CD8-positive, alpha-beta memory T cell (primary cell): ENCODE results near the gene TTC17. TPM values are rescaled to one million over a fixed set of nuclear protein-coding genes. Genes with fewer than 3 reads are reported as not detected.

Experiments used
- CTCF ChIA-PET: fragments of 350-600 bp; sonication (Branson Sonifier 250); formaldehyde crosslinking; loops from one replicate; lab custom pipeline; 2021; ENCODE audit warnings: antibody characterized with exemption; lab: Charles Lee
- POLR2A ChIA-PET: fragments of 350-600 bp; sonication (Branson Sonifier 250); formaldehyde crosslinking; loops from one replicate; lab custom pipeline; 2021; ENCODE audit warnings: antibody characterized with exemption; lab: Charles Lee
- DNase-seq, 5 donors: peaks; one replicate each; pipeline versions ENCODE4 v3.0.0 to v3.0.0-alpha.2; 2020 to 2022; ENCODE audit warnings: mixed read lengths in 1 of 5
- H3K27ac ChIP-seq: one replicate; pipeline ENCODE4 v1.7.0; 2013; ENCODE audit warnings: low read depth, mild to moderate bottlenecking, low read length, moderate library complexity
- H3K27me3 ChIP-seq: 2 replicates; pipeline ENCODE4 v1.7.0; 2013; ENCODE audit warnings: low read length, mild to moderate bottlenecking; ENCODE audit not compliant: insufficient read depth, poor library complexity, severe bottlenecking
- H3K36me3 ChIP-seq: 2 replicates; pipeline ENCODE4 v1.7.0; 2013; ENCODE audit warnings: mild to moderate bottlenecking, low read length, moderate library complexity; ENCODE audit not compliant: insufficient read depth
- H3K4me1 ChIP-seq: 2 replicates; pipeline ENCODE4 v1.7.0; 2013; ENCODE audit warnings: mild to moderate bottlenecking, low read length, moderate library complexity; ENCODE audit not compliant: insufficient read depth
- H3K4me3 ChIP-seq: 2 replicates; pipeline ENCODE4 v1.7.0; 2013; ENCODE audit warnings: mild to moderate bottlenecking, low read length
- H3K9me3 ChIP-seq: 2 replicates; pipeline ENCODE4 v1.7.0; 2013; ENCODE audit warnings: mild to moderate bottlenecking, low read length
- H3K27ac Mint-ChIP-seq, 8 donors: one replicate each; pipeline ENCODE4 v1.8.0; 2020 to 2021; ENCODE audit warnings: mixed read lengths in 8 of 8, mild to moderate bottlenecking in 6 of 8, inconsistent platforms in 3 of 8, moderate library complexity in 3 of 8
- H3K27me3 Mint-ChIP-seq, 2 donors: one replicate each; pipeline ENCODE4 v1.8.0; 2020 to 2021; ENCODE audit warnings: mixed read lengths in 2 of 2, mild to moderate bottlenecking in 1 of 2, moderate library complexity in 1 of 2
- H3K36me3 Mint-ChIP-seq, 3 donors: one replicate each; pipeline ENCODE4 v1.8.0; 2020 to 2021; ENCODE audit warnings: mixed read lengths in 3 of 3, inconsistent platforms in 1 of 3, mild to moderate bottlenecking in 1 of 3
- H3K4me1 Mint-ChIP-seq, 3 donors: one replicate each; pipeline ENCODE4 v1.8.0; 2020 to 2021; ENCODE audit warnings: mixed read lengths in 3 of 3, inconsistent platforms in 1 of 3, mild to moderate bottlenecking in 1 of 3
- H3K4me3 Mint-ChIP-seq, 7 donors: one replicate each; pipeline ENCODE4 v1.8.0; 2020 to 2021; ENCODE audit warnings: mixed read lengths in 7 of 7, mild to moderate bottlenecking in 6 of 7, moderate library complexity in 4 of 7, inconsistent platforms in 2 of 7
- H3K9me3 Mint-ChIP-seq, 5 donors: one replicate each; pipeline ENCODE4 v1.8.0; 2020 to 2022; ENCODE audit warnings: mixed read lengths in 5 of 5, mild to moderate bottlenecking in 3 of 5, moderate library complexity in 2 of 5, inconsistent platforms in 1 of 5
- polyA plus RNA-seq: library from polyadenylated mRNA; unstranded; fragments of 300-500 nt; fragmentation: Illumina TruSeq; gene quantifications from one replicate; pipeline ENCODE4 v1.2.3, GENCODE V29; 2021
- total RNA-seq, 2 experiments: library from RNA; stranded (reverse); gene quantifications; one replicate each; pipeline ENCODE4 v1.2.3, GENCODE V29; 2021

Gene TTC17
- total and polyA plus RNA-seq, 3 experiments from 2014 or later = 33.2 to 61.8 (median 39.4) TPM

DNA sequence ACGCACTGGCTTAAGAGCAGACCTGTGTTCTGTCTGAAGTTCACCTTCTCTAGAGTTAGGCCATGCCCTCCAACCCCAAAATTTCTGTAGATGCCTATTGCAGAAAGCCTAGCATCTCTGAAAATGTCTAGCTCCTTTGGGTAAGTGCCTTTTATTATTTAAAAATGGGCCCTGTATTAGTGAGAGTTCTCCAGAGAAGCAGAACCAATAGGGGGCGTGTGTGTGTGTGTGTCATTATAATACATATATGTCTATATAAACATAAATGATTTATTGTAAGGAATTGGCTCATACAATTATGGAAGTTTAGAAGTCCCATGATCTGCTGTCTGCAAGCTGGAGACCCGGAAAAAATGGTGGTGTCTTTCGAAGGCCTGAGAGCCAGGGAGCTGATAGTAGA is 144.7 kb downstream of the TTC17 start:
- POLR2A ChIA-PET = no interaction called here
- peaks cover 0 to 2% (median 0%) of the 10 kb centered on the region in 5 donors for H3K9me3 Mint-ChIP-seq
- Histone ChIP-seq H3K9me3 (no peaks in the 10 kb centered on the region), H3K27ac (no peak overlapping the region), H3K27me3 (no peaks in the 10 kb centered on the region), H3K4me1 (no peaks in the 10 kb centered on the region), H3K36me3 (no peaks in the 10 kb centered on the region), H3K4me3 (no peak overlapping the region)
- H3K27me3 Mint-ChIP-seq = peaks cover 12 to 34% of the 10 kb centered on the region in 2 donors
- no peak overlapping the region for H3K27ac Mint-ChIP-seq
- H3K4me1 Mint-ChIP-seq = no peaks in the 10 kb centered on the region
- CTCF ChIA-PET = no interaction called here
- H3K4me3 Mint-ChIP-seq = no peak overlapping the region
- no peaks in the 10 kb centered on the region for H3K36me3 Mint-ChIP-seq
- DNase-seq = no peak

DNA sequence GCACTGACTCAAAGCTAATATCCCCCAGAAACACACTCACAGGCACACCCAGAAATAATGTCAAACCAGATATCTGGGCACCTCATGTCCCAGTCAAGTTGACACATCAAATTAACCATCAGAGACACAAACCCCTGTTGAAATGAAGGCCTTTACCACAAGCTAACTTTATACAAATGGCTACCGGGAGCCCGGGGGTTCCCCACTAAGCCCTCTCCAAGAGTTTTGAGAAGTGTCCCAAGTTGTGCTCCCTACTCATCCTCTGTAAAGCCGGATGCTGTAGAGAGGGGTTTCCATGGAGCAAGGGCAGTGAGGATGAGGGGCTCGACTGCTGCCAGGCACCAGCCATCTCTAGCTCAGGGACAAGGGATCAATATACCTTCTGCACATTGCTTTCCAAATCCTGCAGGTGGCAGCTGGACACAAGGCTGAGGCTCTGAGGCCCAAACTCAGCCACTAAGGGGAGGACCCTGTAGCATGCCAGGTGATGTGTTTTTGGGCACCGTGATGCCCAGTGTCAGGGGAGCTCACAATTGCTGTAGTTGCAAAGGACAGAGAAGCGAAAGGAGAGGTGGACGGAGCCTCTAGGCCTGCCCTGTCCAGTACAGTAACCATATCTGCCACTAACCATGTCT is 145.7 kb downstream of the TTC17 start:
- H3K4me3 Mint-ChIP-seq = no peak overlapping the region
- no peak overlapping the region for H3K27ac ChIP-seq
- H3K9me3 ChIP-seq = no peaks in the 10 kb centered on the region
- no peak overlapping the region for H3K4me3 ChIP-seq
- no peaks in the 10 kb centered on the region for H3K4me1 Mint-ChIP-seq
- DNase-seq = no peak
- H3K27me3 ChIP-seq = no peaks in the 10 kb centered on the region
- no peaks in the 10 kb centered on the region for H3K36me3 Mint-ChIP-seq
- H3K27me3 Mint-ChIP-seq = peaks cover 12 to 34% of the 10 kb centered on the region in 2 donors
- CTCF ChIA-PET = no interaction called here
- no peaks in the 10 kb centered on the region for H3K4me1 ChIP-seq
- POLR2A ChIA-PET = no interaction called here
- peaks cover 0 to 2% (median 0%) of the 10 kb centered on the region in 5 donors for H3K9me3 Mint-ChIP-seq
- no peak overlapping the region for H3K27ac Mint-ChIP-seq
- no peaks in the 10 kb centered on the region for H3K36me3 ChIP-seq

DNA sequence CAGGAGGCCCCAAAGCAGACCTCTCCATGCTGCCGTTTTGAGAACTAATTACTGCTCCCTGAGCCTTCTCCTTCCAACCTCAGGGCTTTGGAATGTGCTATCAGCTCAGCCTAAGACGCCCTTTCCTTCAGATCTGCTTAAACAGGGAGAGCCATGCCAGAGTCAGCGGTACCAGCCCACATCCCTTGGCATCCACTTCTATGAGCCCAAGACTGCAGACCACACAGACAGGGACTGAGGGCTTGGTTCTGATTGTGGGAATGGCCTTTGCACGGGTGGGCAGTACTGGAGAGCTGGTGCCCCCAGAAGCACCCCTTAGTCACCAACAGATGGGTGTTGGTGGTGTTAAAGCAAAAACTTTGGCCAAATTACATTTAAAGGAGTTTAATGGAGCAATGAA is 146.5 kb downstream of the TTC17 start:
- no peaks in the 10 kb centered on the region for H3K36me3 ChIP-seq
- H3K27me3 ChIP-seq = no peaks in the 10 kb centered on the region
- H3K27ac Mint-ChIP-seq = no peak overlapping the region
- no peak overlapping the region for H3K4me3 Mint-ChIP-seq
- peaks cover 14 to 34% of the 10 kb centered on the region in 2 donors for H3K27me3 Mint-ChIP-seq
- no peaks in the 10 kb centered on the region for H3K36me3 Mint-ChIP-seq
- H3K4me1 Mint-ChIP-seq = no peaks in the 10 kb centered on the region
- ChIA-PET CTCF (no interaction called here), POLR2A (no interaction called here)
- H3K4me3 ChIP-seq = no peak overlapping the region
- H3K4me1 ChIP-seq = no peaks in the 10 kb centered on the region
- peaks cover 0 to 2% (median 0%) of the 10 kb centered on the region in 5 donors for H3K9me3 Mint-ChIP-seq
- no peak overlapping the region for H3K27ac ChIP-seq
- H3K9me3 ChIP-seq = no peaks in the 10 kb centered on the region
- no peak for DNase-seq

DNA sequence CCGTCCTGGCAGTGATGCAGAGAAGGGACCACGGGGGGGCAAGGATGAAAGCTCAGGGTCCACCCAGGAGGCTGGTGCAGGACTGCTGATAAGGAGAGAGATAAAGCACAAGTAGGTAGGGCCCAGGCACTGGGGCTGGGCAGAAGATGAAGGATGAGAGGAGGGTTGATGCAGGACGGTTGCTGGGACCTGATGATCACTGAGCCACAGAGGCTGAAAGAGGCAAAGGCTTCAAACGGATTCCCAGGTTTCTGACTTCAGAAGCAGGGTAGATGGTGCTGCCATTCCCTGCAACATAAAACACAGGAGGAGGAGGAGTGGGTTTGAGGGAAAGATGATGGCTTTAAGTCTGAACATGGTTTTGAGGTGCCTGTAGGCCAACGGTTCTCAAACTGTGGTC is 148.5 kb downstream of the TTC17 start:
- H3K9me3 Mint-ChIP-seq = peaks cover 0 to 2% (median 0%) of the 10 kb centered on the region in 5 donors
- Histone ChIP-seq H3K4me3 (no peak overlapping the region), H3K27me3 (no peaks in the 10 kb centered on the region), H3K4me1 (no peaks in the 10 kb centered on the region), H3K9me3 (no peaks in the 10 kb centered on the region), H3K27ac (no peak overlapping the region), H3K36me3 (no peaks in the 10 kb centered on the region)
- no peaks in the 10 kb centered on the region for H3K4me1 Mint-ChIP-seq
- peak overlapping the region in 1 of 8 donors; percentile 43 for H3K27ac Mint-ChIP-seq
- CTCF ChIA-PET = no interaction called here
- POLR2A ChIA-PET = no interaction called here
- H3K36me3 Mint-ChIP-seq = no peaks in the 10 kb centered on the region
- no peak overlapping the region for H3K4me3 Mint-ChIP-seq
- DNase-seq = no peak
- peaks cover 7 to 22% of the 10 kb centered on the region in 2 donors for H3K27me3 Mint-ChIP-seq

DNA sequence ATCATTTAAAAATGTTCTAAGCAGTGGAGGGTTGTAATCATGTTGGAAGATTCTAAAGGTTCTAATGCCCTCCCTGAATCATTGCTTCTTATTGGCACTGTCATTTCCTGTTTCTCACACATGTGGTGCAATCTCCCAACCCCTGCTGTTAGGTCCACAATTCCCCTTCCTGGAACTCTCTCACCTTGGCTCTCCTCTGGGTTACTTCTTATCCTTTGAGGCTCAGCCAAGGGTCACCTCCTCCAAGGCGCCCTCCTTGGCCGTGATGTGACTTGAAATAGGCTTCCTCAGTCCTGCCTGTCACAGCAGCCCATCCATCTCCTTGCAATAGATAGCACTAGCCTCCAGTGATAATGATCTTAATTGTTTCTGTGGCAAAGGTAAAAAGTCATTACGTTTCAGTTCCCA is 149.8 kb downstream of the TTC17 start:
- ChIA-PET POLR2A (no interaction called here), CTCF (no interaction called here)
- peaks cover 0 to 2% (median 0%) of the 10 kb centered on the region in 5 donors for H3K9me3 Mint-ChIP-seq
- no peak overlapping the region for H3K27ac ChIP-seq
- peak overlapping the region in 1 of 8 donors; percentile 2 for H3K27ac Mint-ChIP-seq
- H3K9me3 ChIP-seq = no peaks in the 10 kb centered on the region
- no peaks in the 10 kb centered on the region for H3K36me3 Mint-ChIP-seq
- H3K4me3 Mint-ChIP-seq = no peak overlapping the region
- H3K27me3 Mint-ChIP-seq = peaks cover 5 to 14% of the 10 kb centered on the region in 2 donors
- H3K27me3 ChIP-seq = no peaks in the 10 kb centered on the region
- DNase-seq = no peak
- H3K4me1 Mint-ChIP-seq = no peaks in the 10 kb centered on the region
- H3K4me1 ChIP-seq = no peaks in the 10 kb centered on the region
- H3K36me3 ChIP-seq = no peaks in the 10 kb centered on the region
- no peak overlapping the region for H3K4me3 ChIP-seq

DNA sequence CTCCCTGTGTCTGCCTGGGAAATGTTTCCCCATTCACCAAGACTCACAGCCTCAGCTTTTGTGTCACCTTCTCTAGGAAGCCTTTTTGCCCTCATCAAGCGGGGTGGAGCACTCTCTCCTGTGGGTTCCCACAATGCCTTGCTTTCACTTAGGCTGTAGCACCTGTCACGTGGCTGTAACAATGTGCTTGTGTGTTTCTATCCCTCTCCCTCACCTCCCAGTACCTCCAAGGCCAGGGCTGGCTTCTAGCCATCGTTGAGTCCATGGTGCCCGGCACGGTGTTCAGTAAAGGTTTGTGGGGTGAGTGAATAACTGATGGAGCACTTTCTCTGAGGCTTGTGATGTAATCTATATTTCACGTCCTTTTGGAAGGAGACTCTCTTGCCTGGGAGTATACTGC is 153.2 kb downstream of the TTC17 start:
- H3K36me3 Mint-ChIP-seq = no peaks in the 10 kb centered on the region
- Histone ChIP-seq H3K4me1 (no peaks in the 10 kb centered on the region), H3K4me3 (no peak overlapping the region), H3K27ac (no peak overlapping the region), H3K27me3 (no peaks in the 10 kb centered on the region), H3K36me3 (no peaks in the 10 kb centered on the region), H3K9me3 (no peaks in the 10 kb centered on the region)
- POLR2A ChIA-PET = no interaction called here
- CTCF ChIA-PET = interaction anchor here (1.3 kb wide), 1 partner anchor 9 kb away, joined by 3 read pairs; no protein-coding TSS in a partner anchor
- H3K4me3 Mint-ChIP-seq = no peak overlapping the region
- peaks cover 7 to 11% of the 10 kb centered on the region in 2 donors for H3K27me3 Mint-ChIP-seq
- no peak overlapping the region for H3K27ac Mint-ChIP-seq
- no peak for DNase-seq
- H3K4me1 Mint-ChIP-seq = no peaks in the 10 kb centered on the region
- peaks cover 0 to 2% (median 0%) of the 10 kb centered on the region in 5 donors for H3K9me3 Mint-ChIP-seq

DNA sequence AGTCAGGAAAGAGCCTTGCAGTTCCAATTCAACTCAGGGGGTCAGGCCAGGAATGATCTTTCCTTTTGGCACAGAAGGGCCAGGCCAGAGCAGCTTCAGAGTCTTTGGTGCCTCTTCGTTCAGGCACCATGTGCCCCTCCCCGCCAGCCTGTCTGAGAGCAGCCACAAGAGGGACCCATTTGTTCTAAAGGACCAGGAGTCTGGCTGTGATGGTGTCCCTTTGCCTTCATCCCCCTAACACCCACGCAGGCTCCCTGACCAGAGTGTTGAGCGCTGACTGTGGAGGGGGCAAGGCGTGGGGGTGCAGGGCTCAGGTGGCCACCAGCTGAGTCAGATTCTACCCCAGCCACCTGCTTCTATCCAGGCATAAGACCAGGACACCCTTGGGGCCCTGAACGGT is 156.4 kb downstream of the TTC17 start:
- peaks cover 0 to 1% (median 0%) of the 10 kb centered on the region in 5 donors for H3K9me3 Mint-ChIP-seq
- no peak overlapping the region for H3K4me3 Mint-ChIP-seq
- Histone ChIP-seq H3K9me3 (no peaks in the 10 kb centered on the region), H3K4me3 (no peak overlapping the region), H3K4me1 (no peaks in the 10 kb centered on the region), H3K36me3 (no peaks in the 10 kb centered on the region), H3K27ac (no peak overlapping the region), H3K27me3 (no peaks in the 10 kb centered on the region)
- ChIA-PET POLR2A (no interaction called here), CTCF (interaction anchor here (1.3 kb wide), 1 partner anchor 73 kb away, joined by 3 read pairs; no protein-coding TSS in a partner anchor)
- H3K4me1 Mint-ChIP-seq = no peaks in the 10 kb centered on the region
- H3K36me3 Mint-ChIP-seq = no peaks in the 10 kb centered on the region
- H3K27me3 Mint-ChIP-seq = peaks cover 11 to 30% of the 10 kb centered on the region in 2 donors
- no peak for DNase-seq
- H3K27ac Mint-ChIP-seq = no peak overlapping the region

DNA sequence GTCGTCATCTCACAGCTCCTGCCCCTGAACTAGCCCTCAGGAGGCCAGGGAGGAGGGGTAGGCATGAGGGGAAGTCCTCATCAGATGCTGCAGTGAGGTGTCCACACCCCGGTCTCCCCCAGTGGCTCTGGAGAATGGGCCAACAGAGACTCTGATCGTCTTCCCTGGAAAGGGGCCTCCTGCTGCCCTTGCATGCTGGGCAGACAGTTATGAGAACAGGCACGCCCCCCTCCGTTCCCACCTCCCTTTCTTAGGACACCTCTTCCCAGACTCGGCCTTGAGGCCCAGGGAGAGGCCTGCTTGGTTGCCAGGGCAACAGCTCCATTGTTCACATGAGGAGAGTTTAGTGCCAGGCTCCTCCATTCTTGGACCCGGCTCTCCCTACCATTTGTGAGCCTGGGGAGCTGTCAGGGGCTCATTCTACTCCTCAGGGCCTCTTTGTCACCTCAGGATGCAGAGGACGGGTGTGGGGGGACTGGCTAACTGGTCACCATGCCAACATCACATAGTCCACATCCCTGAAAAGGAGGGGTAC is 157.7 kb downstream of the TTC17 start:
- Histone ChIP-seq H3K36me3 (no peaks in the 10 kb centered on the region), H3K4me3 (no peak overlapping the region), H3K4me1 (no peaks in the 10 kb centered on the region), H3K9me3 (no peaks in the 10 kb centered on the region), H3K27me3 (no peaks in the 10 kb centered on the region), H3K27ac (no peak overlapping the region)
- no peaks in the 10 kb centered on the region for H3K4me1 Mint-ChIP-seq
- no peak overlapping the region for H3K27ac Mint-ChIP-seq
- ChIA-PET POLR2A (no interaction called here), CTCF (no interaction called here)
- H3K36me3 Mint-ChIP-seq = no peaks in the 10 kb centered on the region
- H3K9me3 Mint-ChIP-seq = peaks cover 0 to 12% (median 1%) of the 10 kb centered on the region in 5 donors
- no peak overlapping the region for H3K4me3 Mint-ChIP-seq
- no peak for DNase-seq
- peaks cover 14 to 30% of the 10 kb centered on the region in 2 donors for H3K27me3 Mint-ChIP-seq
